Lower lobe of right lung (tissue), 2 donors: ENCODE results near the gene RPS18. TPM values are rescaled to one million over a fixed set of nuclear protein-coding genes. Genes with fewer than 3 reads are reported as not detected.
"Not testable (repeated sequence)": the region's sequence is repeated elsewhere in the genome, so short reads cannot be mapped to it uniquely, and the experiment has no call there.

Experiments
- ATAC-seq, 2 donors: fragments of 200-7000 bp; cut with Tn5 transposase; one replicate each; pipeline ENCODE4 v1.9.1; 2020 to 2022; ENCODE audit warnings: mild to moderate bottlenecking in 2 of 2, moderate library complexity in 2 of 2
- DNase-seq: peaks from one replicate; pipeline ENCODE4 v3.0.0-alpha.2; 2020
- H3K27ac ChIP-seq: fragments of 200-600 bp; one replicate; pipeline ENCODE4 v1.8.0; 2022
- H3K27me3 ChIP-seq: fragments of 200-600 bp; one replicate; pipeline ENCODE4 v1.8.0; 2022; ENCODE audit warnings: low read depth
- H3K36me3 ChIP-seq: fragments of 200-600 bp; one replicate; pipeline ENCODE4 v1.8.0; 2022; ENCODE audit warnings: mild to moderate bottlenecking
- H3K4me1 ChIP-seq: fragments of 200-600 bp; one replicate; pipeline ENCODE4 v1.8.0; 2022
- H3K4me3 ChIP-seq: fragments of 200-600 bp; one replicate; pipeline ENCODE4 v1.8.0; 2022; ENCODE audit warnings: mild to moderate bottlenecking
- H3K9me3 ChIP-seq: fragments of 200-600 bp; one replicate; pipeline ENCODE4 v1.8.0; 2022
- intact Hi-C: fragments of 100-400 bp; cut with DNase I; formaldehyde crosslinking; loops from one replicate; pipeline ENCODE4 v1.11.0; 2022
- total RNA-seq: library from RNA; stranded (reverse); fragmentation: NEBNext Ultra II Directional; extraction: Animal tissue kit (Norgen Biotek cat#: 25700); gene quantifications from one replicate; pipeline ENCODE4 v1.2.1, GENCODE V29; 2021
- TF ChIP-seq, protein P1 (sequence below): fragments of 200-600 bp; IDR thresholded peaks from one replicate; pipeline ENCODE4 v1.8.0; 2022; ENCODE audit warnings: antibody characterized with exemption, mild to moderate bottlenecking
- donor health status: DM: no; HTN: yes; CAD: no; lungs with severe emphysema.

RPS18 gene
- total RNA-seq, 1 donor from 2014 or later: 1,662 TPM

DNA sequence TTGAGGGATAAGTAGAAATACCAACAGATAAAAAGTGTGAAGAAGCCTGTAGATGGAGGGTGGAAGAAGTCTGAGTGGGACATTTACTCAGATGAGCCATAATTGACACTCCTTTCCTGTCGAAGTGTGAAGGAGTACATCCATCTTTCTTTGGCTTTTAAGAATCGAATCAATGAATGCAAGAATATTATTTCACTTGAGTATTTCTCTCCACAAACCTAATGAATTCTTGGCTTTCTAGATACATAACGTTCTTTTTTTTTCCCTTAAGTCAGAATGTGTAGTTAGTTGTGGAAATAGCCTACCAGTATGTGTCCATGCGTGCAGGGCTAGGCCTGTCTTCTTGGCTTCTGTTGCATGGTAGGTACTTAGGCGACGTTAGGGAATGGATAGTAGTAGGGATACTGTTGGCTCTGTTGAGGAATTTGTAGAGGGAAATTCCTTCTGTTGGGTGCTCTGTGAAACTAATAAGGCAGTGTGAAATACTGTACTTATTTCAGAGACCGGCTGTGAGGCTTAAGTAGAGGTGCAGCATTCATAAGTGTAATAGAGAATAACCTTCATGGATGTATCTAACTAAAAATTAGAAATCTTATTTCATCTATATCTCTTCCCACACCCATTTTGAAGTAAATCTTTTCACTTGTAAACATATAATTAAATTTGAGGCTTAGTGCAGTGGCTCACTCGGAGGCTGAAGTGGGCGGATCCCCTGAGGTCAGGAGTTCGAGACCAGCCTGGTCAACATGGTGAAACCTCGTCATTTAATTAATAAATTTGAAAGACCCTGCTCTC, 1.5 kb downstream of the RPS18 start:
- Histone ChIP-seq H3K36me3 (peaks cover 54% of the 10 kb centered on the region), H3K4me3 (peak overlapping the region; percentile 83), H3K27me3 (no peaks in the 10 kb centered on the region), H3K27ac (peak overlapping the region; percentile 91), H3K9me3 (no peaks in the 10 kb centered on the region), H3K4me1 (peaks cover 69% of the 10 kb centered on the region)
- intact Hi-C loops: no loop called here
- ATAC-seq (no peak), DNase-seq (no peak)
- TF ChIP-seq, protein P1, sequence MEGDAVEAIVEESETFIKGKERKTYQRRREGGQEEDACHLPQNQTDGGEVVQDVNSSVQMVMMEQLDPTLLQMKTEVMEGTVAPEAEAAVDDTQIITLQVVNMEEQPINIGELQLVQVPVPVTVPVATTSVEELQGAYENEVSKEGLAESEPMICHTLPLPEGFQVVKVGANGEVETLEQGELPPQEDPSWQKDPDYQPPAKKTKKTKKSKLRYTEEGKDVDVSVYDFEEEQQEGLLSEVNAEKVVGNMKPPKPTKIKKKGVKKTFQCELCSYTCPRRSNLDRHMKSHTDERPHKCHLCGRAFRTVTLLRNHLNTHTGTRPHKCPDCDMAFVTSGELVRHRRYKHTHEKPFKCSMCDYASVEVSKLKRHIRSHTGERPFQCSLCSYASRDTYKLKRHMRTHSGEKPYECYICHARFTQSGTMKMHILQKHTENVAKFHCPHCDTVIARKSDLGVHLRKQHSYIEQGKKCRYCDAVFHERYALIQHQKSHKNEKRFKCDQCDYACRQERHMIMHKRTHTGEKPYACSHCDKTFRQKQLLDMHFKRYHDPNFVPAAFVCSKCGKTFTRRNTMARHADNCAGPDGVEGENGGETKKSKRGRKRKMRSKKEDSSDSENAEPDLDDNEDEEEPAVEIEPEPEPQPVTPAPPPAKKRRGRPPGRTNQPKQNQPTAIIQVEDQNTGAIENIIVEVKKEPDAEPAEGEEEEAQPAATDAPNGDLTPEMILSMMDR: no peak

DNA sequence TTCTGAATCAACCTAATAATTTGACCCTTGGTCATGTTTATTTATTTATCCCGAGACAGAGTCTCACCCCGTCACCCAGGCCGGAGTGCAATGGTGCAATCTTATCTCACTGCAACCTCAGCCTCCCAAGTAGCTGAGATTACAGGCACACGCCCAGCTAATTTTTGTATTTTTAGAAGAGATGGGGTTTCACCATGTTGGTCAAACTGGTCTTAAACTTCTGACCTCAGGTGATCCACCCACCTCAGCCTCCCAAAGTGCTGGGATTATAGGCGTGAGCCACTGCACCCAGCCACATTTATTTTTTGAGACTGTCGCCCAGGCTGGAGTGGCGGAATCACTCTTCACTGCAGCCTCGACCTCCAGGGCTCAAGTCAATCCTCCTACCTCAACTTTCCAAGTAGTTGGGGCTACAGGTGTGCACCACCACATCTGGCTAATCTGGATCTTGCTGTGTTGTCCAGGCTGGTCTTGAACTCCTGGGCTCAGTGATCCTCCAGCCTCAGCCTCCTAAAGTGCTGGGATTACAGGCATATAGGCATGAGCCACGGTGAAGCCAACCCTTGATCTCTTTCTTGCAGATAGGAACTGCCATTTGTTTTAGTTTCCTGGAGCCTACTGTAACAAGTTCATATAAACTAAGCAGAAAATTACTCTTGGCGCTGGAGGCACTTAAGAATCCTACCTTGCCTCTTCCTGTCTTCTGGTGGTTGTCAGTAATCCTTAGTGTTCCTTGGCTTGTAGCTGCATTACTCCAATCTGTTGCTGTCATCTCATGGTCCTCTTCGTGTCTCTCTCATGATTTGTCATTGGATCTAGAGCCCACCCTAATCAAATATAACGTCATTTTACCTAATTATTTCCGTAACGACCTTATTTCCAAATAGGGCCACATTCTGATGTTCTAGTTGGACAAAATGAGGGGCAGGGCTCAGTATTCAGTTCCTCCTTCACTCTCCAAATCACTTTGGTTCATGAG, 2.3 kb downstream of the RPS18 start:
- TF ChIP-seq, protein P1: no peak
- H3K4me1 ChIP-seq: peaks cover 77% of the 10 kb centered on the region
- no peak overlapping the region for H3K27ac ChIP-seq
- no peak for DNase-seq
- H3K27me3 ChIP-seq: no peaks in the 10 kb centered on the region
- H3K36me3 ChIP-seq: peaks cover 54% of the 10 kb centered on the region
- peak overlapping the region; percentile 9 for H3K4me3 ChIP-seq
- intact Hi-C loops: no loop called here
- no peak for ATAC-seq
- H3K9me3 ChIP-seq: no peaks in the 10 kb centered on the region

DNA sequence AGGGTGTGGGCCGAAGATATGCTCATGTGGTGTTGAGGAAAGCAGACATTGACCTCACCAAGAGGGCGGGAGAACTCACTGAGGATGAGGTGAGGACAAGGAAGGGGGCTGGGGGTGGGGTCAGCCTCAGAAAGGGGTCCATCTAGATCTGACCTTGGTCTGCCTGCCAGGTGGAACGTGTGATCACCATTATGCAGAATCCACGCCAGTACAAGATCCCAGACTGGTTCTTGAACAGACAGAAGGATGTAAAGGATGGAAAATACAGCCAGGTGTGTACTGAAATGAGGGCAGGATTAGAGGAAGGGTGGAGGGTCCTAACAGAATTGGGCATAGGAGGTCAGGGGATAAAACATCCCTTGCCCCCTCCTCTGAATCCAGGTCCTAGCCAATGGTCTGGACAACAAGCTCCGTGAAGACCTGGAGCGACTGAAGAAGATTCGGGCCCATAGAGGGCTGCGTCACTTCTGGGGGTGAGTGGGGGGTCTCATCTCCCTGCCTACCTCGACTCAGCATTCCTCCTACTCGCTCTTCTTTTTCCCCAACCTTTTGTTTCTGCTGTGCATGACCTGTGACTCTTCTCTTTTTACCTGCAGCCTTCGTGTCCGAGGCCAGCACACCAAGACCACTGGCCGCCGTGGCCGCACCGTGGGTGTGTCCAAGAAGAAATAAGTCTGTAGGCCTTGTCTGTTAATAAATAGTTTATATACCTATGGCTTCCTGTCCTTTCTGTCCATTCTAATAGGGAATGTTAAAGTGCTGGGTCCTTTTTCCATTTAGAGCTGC, 4.1 kb downstream of the RPS18 start:
- intact Hi-C loops, H3K27me3 ChIP-seq, ATAC-seq, DNase-seq, H3K9me3 ChIP-seq: not testable (repeated sequence)
- peak overlapping the region; percentile 95 for H3K27ac ChIP-seq
- peaks cover 71% of the 10 kb centered on the region for H3K4me1 ChIP-seq
- peaks cover 66% of the 10 kb centered on the region for H3K36me3 ChIP-seq
- H3K4me3 ChIP-seq: peak overlapping the region; percentile 86

- Histone ChIP-seq H3K36me3 (peaks cover 72% of the 10 kb centered on the region), H3K4me1 (peaks cover 70% of the 10 kb centered on the region), H3K4me3 (peak overlapping the region; percentile 86), H3K27me3 (no peaks in the 10 kb centered on the region), H3K27ac (peak overlapping the region; percentile 95), H3K9me3 (no peaks in the 10 kb centered on the region)
- TF ChIP-seq, protein P1: no peak
- ATAC-seq (no peak), DNase-seq (no peak)
- intact Hi-C loops: no loop called here
Measured at GRCh38 chr6:33276581-33276863, 4.6 kb downstream of the RPS18 start.

DNA sequence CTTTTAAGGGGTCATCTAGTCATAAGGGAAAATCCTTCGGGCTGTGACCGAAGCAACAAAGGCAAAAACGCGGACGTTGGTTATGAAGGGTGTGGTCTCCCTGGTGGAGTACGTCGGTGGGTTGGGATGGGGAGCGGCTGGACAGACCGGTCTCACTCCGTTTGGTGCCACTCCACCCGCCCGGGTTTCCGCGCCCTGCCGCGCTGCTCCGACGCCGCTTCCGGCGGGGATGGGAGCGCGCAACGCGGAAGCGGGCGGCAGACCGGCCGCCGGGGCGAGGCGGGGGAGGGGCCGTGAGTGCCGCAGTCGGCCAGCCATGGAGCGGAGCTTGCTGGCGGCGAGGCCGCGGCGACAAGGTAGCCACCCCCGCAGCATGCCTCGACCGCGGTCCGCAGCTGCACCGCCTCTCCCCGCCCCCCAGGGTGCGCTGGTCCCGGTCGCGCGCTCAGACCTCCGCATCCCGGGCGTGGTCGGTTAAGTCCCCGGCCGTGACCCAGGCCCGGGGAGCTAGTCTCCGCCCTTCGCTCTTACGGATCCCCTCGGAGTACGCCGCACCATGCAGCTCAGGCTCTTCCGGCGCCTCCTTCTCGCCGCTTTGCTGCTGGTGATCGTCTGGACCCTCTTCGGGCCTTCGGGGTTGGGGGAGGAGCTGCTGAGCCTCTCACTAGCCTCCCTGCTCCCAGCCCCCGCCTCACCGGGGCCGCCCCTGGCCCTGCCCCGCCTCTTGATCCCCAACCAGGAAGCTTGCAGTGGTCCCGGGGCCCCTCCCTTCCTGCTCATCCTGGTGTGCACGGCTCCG, 5.2 kb downstream of the RPS18 start, which contains the start of gene B3GALT4:
TSS of gene B3GALT4 (plus strand) at position 260 of the 799 bp plus-strand sequence. CDS start at position 557, 297 bp downstream.
- Histone ChIP-seq H3K27ac (peak within 1 kb of the TSS; percentile 95), H3K27me3 (no peaks in the 10 kb centered on the region), H3K9me3 (no peaks in the 10 kb centered on the region), H3K36me3 (peaks cover 77% of the 10 kb centered on the region), H3K4me1 (peaks cover 69% of the 10 kb centered on the region), H3K4me3 (peak within 1 kb of the TSS; percentile 86)
- TF ChIP-seq, protein P1: peak; percentile 60
- ATAC-seq: peak; percentile 85
- peak; percentile 85 for DNase-seq
- intact Hi-C loops: no loop called here
